LNCAP (cell line): ENCODE data around the gene C19orf25.

Experiments
- CTCF ChIP-seq: fragments of 450-650 bp; IDR thresholded peaks from 2 replicates; pipeline ENCODE4 v1.5.1; 2017; ENCODE audit warnings: mild to moderate bottlenecking

C19orf25 gene

GRCh38 chr19:1503925-1504773 is 25.1 kb upstream of the C19orf25 start:
- TF ChIP-seq CTCF, result no peak

- peak; percentile 86 for TF ChIP-seq CTCF
Observed at GRCh38 chr19:1503089-1503924, 24.3 kb upstream of the C19orf25 start.

DNA sequence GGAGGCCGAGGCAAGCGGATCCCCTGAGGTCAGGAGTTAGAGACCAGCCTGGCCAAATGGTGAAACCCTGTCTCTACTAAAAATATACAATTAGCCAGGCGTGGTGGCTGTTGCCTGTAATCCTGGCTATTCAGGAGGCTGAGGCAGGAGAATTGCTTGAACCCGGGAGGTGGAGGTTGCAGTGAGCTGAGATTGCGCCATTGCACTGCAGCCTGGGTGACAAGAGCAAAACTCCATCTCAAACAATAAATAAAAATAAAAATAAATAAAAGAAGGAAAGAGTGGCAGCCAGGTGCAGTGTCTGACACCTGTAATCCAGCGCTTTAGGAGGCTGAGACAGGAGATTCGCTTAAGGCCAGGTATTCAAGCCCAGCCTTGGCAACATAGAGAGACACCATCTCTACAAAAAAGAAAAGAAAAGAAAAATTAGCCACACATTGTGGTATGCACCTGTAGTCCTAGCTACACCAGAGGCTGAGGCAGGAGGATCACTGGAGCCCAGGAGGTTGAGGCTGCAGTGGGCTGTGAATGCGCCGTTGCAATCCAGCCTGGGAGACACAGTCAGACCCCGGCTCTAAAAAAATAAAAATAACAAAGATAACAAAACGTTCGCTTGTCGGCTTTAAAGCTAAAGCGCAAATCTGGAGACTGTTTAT is 23.5 kb upstream of the C19orf25 start:
- no peak for TF ChIP-seq CTCF

DNA sequence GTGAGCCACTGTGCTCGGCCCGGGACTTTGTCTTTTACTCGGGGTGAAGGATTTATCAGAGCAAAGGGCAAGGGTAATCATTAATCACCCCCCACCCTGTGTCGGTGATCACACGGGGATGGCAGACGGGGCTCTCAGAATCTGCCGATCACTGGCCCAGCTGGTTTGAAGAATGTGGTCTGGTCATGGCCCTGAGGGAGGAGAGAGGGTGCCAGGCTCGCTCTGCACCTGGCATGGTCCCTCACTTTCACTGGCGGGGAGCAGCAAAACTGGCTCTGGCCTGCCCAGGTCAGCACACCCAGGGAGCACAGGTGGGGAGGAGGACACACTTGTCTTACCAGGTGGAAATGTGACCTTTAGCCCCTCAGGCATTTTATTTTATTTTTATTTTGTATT is 22.2 kb upstream of the C19orf25 start:
- TF ChIP-seq CTCF, result no peak

DNA sequence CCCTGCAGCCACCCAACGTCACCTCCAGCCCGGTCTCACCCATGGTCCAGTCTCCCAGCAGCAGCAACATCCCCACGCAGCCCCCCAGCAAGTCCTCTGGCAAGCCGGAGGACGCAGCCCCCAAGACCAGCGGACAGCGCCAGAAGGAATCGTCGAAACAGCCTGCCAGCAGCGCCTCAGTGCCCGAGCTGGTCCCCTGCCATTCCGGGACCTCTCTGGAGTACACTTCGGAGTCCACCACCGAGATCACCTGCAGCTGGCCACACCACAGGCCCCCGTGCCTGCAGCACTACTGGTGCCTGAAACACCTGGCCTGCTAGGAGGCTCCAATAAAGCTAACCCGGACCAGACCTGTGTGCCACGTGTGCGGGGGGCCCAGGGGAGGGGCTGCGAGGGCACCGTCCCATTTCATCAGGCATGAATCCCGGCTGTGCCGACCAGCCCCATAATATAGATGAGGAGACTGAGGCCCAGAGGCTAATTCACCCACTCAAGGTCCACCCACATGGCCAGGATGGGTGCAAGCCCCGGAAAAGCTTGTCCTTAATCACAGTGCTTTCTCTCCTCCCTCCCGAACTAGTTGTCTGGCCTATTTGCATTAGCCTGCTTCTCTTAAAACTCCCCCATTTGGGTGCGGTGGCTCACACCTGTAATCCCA is 18.7 kb upstream of the C19orf25 start:
- no peak for TF ChIP-seq CTCF

- TF ChIP-seq CTCF, result no peak
Observed at GRCh38 chr19:1496714-1497577, 17.9 kb upstream of the C19orf25 start.
